Lung (tissue), 12 donors: ENCODE data around the gene TTLL10. TPM values are rescaled to one million over a fixed set of nuclear protein-coding genes. Genes with fewer than 3 reads are reported as not detected.

ENCODE experiments used
- ATAC-seq: fragments of 200-7000 bp; cut with Tn5 transposase; one replicate; pipeline ENCODE4 v1.9.1; 2020; ENCODE audit warnings: moderate number of reproducible peaks; ENCODE audit not compliant: insufficient read depth, low FRiP score
- DNase-seq, 3 donors: peaks; one replicate each; pipeline ENCODE4 v3.0.0-alpha.2; 2013 to 2017
- H3K27ac ChIP-seq, 2 donors: one replicate each; pipeline ENCODE4 v1.5.1; 2013; ENCODE audit warnings: mild to moderate bottlenecking in 2 of 2, moderate library complexity in 2 of 2, control low read depth in 1 of 2, inconsistent platforms in 1 of 2, low read depth in 1 of 2, low read length in 1 of 2
- H3K27me3 ChIP-seq, 3 donors: one replicate each; pipeline ENCODE4 v1.5.1; 2013; ENCODE audit warnings: low read length in 2 of 3; ENCODE audit not compliant: control insufficient read depth in 3 of 3, insufficient read depth in 3 of 3
- H3K36me3 ChIP-seq, 4 donors: one replicate each; pipeline ENCODE4 v1.5.1; 2013; ENCODE audit warnings: low read length in 4 of 4, mild to moderate bottlenecking in 1 of 4, moderate library complexity in 1 of 4; ENCODE audit not compliant: control insufficient read depth in 4 of 4, insufficient read depth in 4 of 4
- H3K4me1 ChIP-seq, 5 donors: one replicate each; pipeline ENCODE4 v1.5.1; 2013; ENCODE audit warnings: low read length in 5 of 5, mild to moderate bottlenecking in 2 of 5, moderate library complexity in 1 of 5; ENCODE audit not compliant: control insufficient read depth in 5 of 5, insufficient read depth in 5 of 5
- H3K4me3 ChIP-seq: one replicate; pipeline ENCODE4 v1.5.1; 2013; ENCODE audit warnings: mild to moderate bottlenecking, control low read depth, moderate library complexity
- H3K9ac ChIP-seq, 2 donors: one replicate each; pipeline ENCODE4 v1.5.1; 2013; ENCODE audit warnings: low read length in 2 of 2, control low read depth in 1 of 2; ENCODE audit not compliant: insufficient read depth in 1 of 2
- H3K9me3 ChIP-seq, 4 donors: one replicate each; pipeline ENCODE4 v1.5.1; 2013; ENCODE audit warnings: low read length in 3 of 4, mild to moderate bottlenecking in 1 of 4, moderate library complexity in 1 of 4; ENCODE audit not compliant: control insufficient read depth in 4 of 4, insufficient read depth in 3 of 4
- CTCF ChIP-seq: IDR thresholded peaks from 2 replicates; pipeline ENCODE4 v1.5.1; 2012; ENCODE audit warnings: mild to moderate bottlenecking; ENCODE audit errors: control extremely low read depth, extremely low read depth
- WGBS, 2 donors: extraction: QIAGEN DNeasy Blood & Tissue Kit; methylation state at CpG; one replicate each; pipeline ENCODE4 v1.1.7; 2013; 5-methylcytosine and 5-hydroxymethylcytosine counted together
- polyA plus RNA-seq, 2 donors: library from polyadenylated mRNA; stranded (reverse); fragments of 200-250 nt; gene quantifications; one replicate each; pipeline ENCODE4 v1.2.1, GENCODE V29; 2013
- total RNA-seq, 2 donors: library from RNA; depleted of rRNA in 1 of 2; stranded (reverse); fragments of >200 nt in 1 of 2; gene quantifications; one replicate each; pipeline ENCODE4 v1.2.1, GENCODE V29; 2014 to 2021
- donor health status: control.
- donor health status: control.
- donor health status: Bipolar disorder and iron deficiency.
- donor health status: healthy.
- donor health status: DM: yes; HTN: yes; CAD: no.

TTLL10 gene
- total and polyA plus RNA-seq, 4 donors: 3.7 to 19.7 (median 4.5) TPM

DNA sequence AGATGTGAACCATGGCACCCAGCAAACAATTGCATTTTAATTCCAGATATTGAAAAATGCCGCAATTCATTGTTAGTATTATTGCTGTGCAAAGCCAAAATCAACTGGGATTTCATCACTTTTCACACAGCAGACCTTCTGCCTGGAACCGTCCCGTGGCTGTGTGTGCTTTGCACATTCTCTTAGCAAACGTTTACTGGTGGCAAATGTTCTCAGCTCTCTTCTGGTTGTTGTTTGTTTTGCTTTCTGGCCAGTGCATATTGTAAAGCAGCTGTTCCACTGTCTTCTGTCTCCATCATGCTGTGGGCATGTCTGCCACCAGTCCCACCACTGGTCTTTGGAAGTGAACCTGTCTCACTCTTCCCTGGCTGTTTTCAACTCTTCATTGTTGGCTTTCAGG, 19.8 kb upstream of the TTLL10 start:
- no peak overlapping the region for H3K27ac ChIP-seq
- H3K9ac ChIP-seq: no peak overlapping the region
- no peak for TF ChIP-seq CTCF
- H3K4me1 ChIP-seq: peaks cover 0 to 15% (median 6%) of the 10 kb centered on the region in 5 donors
- H3K36me3 ChIP-seq: no peaks in the 10 kb centered on the region
- ATAC-seq (no peak), DNase-seq (no peak)
- no peaks in the 10 kb centered on the region for H3K27me3 ChIP-seq
- H3K9me3 ChIP-seq: no peaks in the 10 kb centered on the region
- H3K4me3 ChIP-seq: no peak overlapping the region
- WGBS, 2 donors: 63 to 71% methylated on average over 4 of the region's 4 CpGs

DNA sequence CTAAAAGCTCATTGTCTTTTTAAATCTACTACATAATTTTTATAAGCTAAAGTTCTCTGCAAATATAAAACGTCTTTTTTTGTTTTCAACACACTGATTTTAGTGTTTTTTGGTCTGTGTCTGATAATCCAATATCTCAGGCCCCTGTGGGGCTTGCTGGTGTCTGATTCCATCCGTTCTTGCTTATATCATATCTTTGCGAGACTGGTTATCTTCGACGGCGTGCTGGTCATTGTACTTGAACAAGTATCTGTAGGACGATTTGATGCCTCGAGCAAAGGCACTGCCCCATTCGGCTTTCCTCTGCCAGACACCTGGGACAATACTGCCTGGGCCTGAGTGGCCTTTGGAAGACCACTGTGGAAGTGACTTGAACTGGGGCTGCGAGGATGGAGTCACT, 18.4 kb upstream of the TTLL10 start:
- no peak for ATAC-seq
- no peak overlapping the region for H3K9ac ChIP-seq
- H3K4me1 ChIP-seq: peaks cover 0 to 15% (median 6%) of the 10 kb centered on the region in 5 donors
- H3K9me3 ChIP-seq: no peaks in the 10 kb centered on the region
- DNase-seq: no peak
- H3K36me3 ChIP-seq: no peaks in the 10 kb centered on the region
- 84 to 92% methylated on average over 10 of the region's 10 CpGs for WGBS, 2 donors
- H3K27me3 ChIP-seq: no peaks in the 10 kb centered on the region
- no peak overlapping the region for H3K27ac ChIP-seq
- no peak for TF ChIP-seq CTCF
- H3K4me3 ChIP-seq: no peak overlapping the region

GRCh38 chr1:1156140-1157032, 17.3 kb upstream of the TTLL10 start:
- 78 to 85% methylated on average over 26 of the region's 26 CpGs for WGBS, 2 donors
- no peaks in the 10 kb centered on the region for H3K36me3 ChIP-seq
- H3K4me1 ChIP-seq: peaks cover 0 to 15% (median 6%) of the 10 kb centered on the region in 5 donors
- no peaks in the 10 kb centered on the region for H3K9me3 ChIP-seq
- H3K4me3 ChIP-seq: no peak overlapping the region
- ATAC-seq (no peak), DNase-seq (no peak)
- no peak for TF ChIP-seq CTCF
- H3K27me3 ChIP-seq: no peaks in the 10 kb centered on the region
- H3K27ac ChIP-seq: no peak overlapping the region
- no peak overlapping the region for H3K9ac ChIP-seq
